HL-60 (cell line): ENCODE measurements around the gene DIPK1A.

ENCODE experiments used
- CTCF ChIP-seq: IDR thresholded peaks from one replicate; pipeline ENCODE4 v1.5.1; 2011; ENCODE audit warnings: low read length, control low read depth, inconsistent platforms; ENCODE audit not compliant: insufficient read depth
- POLR2AphosphoS5 ChIP-seq: IDR thresholded peaks from 2 replicates; pipeline ENCODE4 v1.6.1; 2012; ENCODE audit warnings: low read depth
- REST ChIP-seq: IDR thresholded peaks from 2 replicates; pipeline ENCODE4 v1.6.1; 2012; ENCODE audit warnings: low read depth; ENCODE audit not compliant: insufficient replicate concordance

GRCh38 chr1:93000291-93000690 is 39.0 kb upstream of the DIPK1A start:
- TF ChIP-seq POLR2AphosphoS5, result no peak
- no peak for TF ChIP-seq REST
- no peak for TF ChIP-seq CTCF
